GM12872 (cell line): Measurements from ENCODE around the gene FALEC.

ENCODE experiments used
- TF ChIP-seq, protein P1 (sequence below): IDR thresholded peaks from 3 replicates; pipeline ENCODE4 v1.5.1; 2011; ENCODE audit warnings: low read depth, mild to moderate bottlenecking, low read length, moderate library complexity; ENCODE audit not compliant: insufficient read depth

FALEC gene

DNA sequence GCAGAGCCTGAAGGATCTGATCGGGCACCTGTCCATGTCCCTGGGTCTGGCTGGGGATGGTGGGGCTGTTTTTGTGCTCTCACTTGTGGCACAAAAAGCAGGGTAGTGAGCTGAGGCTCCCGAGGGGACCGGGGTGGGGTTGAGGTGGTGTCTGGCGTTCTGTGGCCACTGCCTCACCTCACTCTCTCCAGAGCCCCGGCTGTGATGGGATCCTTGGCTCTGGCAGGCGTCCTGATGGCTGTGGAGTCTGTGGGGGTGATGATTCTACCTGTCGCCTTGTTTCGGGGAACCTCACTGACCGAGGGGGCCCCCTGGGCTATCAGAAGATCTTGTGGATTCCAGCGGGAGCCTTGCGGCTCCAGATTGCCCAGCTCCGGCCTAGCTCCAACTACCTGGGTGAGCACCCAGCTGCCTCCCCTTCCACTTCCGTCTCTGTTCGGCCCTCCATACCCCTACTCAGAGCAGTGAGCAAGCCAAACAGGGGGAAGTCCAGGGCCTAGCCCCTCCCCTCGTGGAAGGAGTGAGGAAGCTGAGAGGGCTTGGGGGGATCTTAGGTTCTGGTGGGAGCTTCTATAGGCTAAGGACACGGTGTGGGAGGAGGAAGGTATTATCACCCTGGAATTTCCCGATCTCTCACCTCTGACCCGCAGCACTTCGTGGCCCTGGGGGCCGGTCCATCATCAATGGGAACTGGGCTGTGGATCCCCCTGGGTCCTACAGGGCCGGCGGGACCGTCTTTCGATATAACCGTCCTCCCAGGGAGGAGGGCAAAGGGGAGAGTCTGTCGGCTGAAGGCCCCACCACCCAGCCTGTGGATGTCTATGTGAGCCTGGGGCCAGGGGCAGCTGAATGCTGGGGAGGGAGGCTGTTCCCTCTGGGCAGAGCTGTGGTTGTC, 40.7 kb downstream of the FALEC start:
- TF ChIP-seq, protein P1, sequence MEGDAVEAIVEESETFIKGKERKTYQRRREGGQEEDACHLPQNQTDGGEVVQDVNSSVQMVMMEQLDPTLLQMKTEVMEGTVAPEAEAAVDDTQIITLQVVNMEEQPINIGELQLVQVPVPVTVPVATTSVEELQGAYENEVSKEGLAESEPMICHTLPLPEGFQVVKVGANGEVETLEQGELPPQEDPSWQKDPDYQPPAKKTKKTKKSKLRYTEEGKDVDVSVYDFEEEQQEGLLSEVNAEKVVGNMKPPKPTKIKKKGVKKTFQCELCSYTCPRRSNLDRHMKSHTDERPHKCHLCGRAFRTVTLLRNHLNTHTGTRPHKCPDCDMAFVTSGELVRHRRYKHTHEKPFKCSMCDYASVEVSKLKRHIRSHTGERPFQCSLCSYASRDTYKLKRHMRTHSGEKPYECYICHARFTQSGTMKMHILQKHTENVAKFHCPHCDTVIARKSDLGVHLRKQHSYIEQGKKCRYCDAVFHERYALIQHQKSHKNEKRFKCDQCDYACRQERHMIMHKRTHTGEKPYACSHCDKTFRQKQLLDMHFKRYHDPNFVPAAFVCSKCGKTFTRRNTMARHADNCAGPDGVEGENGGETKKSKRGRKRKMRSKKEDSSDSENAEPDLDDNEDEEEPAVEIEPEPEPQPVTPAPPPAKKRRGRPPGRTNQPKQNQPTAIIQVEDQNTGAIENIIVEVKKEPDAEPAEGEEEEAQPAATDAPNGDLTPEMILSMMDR = no peak

DNA sequence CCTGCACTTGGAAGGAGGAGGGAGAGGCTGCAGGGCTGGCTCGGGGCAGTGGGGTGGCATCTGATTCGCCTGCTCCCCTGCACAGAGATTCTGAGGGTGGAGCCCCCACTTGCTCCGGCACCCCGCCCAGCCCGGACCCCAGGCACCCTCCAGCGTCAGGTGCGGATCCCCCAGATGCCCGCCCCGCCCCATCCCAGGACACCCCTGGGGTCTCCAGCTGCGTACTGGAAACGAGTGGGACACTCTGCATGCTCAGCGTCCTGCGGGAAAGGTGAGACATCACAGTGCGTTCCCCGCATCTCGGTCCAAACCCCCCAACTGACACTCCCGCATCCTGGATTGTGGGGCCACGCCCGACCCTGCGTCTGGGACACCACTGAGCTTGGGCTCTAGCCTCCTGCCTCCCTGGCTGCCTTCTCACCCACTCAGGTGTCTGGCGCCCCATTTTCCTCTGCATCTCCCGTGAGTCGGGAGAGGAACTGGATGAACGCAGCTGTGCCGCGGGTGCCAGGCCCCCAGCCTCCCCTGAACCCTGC, 41.6 kb downstream of the FALEC start:
- TF ChIP-seq, protein P1 = no peak

DNA sequence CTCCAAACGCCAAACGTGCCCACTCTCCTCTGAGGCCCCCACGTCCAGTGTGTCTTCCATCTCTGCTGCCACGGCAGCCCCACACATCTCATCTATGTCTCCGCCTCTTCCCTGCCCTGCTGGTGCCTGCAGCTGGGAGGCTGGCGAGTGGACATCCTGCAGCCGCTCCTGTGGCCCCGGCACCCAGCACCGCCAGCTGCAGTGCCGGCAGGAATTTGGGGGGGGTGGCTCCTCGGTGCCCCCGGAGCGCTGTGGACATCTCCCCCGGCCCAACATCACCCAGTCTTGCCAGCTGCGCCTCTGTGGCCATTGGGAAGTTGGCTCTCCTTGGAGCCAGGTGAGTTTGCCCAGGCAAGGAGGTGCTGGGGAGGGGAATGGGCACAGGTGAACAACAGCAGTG, 42.3 kb downstream of the FALEC start:
- TF ChIP-seq, protein P1 = no peak

DNA sequence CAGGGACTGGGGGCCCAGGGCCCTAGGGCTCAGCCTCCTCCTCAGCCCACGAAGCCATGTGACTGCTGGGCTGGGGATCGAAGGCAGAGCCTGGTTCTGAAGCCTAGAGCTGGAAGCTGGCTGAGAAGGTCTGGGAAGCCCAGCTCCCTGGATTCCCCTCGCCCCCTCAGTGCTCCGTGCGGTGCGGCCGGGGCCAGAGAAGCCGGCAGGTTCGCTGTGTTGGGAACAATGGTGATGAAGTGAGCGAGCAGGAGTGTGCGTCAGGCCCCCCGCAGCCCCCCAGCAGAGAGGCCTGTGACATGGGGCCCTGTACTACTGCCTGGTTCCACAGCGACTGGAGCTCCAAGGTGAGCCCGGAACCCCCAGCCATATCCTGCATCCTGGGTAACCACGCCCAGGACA, 42.8 kb downstream of the FALEC start:
- TF ChIP-seq, protein P1 = no peak

DNA sequence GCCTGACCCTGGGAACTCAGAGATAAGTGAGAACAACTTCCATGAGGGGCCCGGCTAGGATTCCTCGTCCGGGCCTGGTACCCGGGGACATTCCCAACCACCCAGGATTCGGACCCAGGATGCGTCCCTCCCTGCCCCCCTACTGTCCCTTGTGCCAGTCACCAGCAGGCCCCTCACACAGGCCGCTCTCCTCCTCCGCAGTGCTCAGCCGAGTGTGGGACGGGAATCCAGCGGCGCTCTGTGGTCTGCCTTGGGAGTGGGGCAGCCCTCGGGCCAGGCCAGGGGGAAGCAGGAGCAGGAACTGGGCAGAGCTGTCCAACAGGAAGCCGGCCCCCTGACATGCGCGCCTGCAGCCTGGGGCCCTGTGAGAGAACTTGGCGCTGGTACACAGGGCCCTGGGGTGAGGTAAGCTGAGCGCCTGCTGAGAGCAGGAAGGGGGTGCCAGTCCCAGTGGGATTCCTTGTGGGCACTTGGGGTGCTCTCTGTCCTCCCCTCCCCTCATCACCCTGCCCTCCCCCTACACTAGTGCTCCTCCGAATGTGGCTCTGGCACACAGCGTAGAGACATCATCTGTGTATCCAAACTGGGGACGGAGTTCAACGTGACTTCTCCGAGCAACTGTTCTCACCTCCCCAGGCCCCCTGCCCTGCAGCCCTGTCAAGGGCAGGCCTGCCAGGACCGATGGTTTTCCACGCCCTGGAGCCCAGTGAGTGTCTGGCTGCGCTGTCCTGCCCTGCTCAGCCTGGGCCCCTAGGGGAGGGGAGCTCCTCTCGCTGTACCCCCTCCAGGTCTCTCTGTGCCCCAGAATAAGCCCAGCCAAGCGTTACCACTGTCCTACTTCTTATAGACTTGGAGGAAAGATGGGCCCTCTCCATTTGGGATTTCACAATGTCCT, 43.5 kb downstream of the FALEC start:
- TF ChIP-seq, protein P1 = no peak

DNA sequence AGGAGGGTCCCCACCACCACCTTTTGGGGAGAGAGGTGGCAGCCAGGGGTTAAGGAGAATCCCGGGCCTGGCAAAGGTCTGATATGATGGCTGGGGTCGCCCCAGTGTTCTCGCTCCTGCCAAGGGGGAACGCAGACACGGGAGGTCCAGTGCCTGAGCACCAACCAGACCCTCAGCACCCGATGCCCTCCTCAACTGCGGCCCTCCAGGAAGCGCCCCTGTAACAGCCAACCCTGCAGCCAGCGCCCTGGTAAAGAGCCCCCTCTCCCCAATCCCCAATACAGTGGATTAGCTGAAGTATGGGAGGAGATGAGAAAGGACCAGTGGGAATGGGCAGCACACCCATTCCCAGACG, 44.1 kb downstream of the FALEC start:
- TF ChIP-seq, protein P1 = no peak

- TF ChIP-seq, protein P1 = peak; percentile 100
These were observed 44.5 kb downstream of the FALEC start for GRCh38 chr1:150560011-150560438.
